ENCODE data around the gene NELL1.

DNA sequence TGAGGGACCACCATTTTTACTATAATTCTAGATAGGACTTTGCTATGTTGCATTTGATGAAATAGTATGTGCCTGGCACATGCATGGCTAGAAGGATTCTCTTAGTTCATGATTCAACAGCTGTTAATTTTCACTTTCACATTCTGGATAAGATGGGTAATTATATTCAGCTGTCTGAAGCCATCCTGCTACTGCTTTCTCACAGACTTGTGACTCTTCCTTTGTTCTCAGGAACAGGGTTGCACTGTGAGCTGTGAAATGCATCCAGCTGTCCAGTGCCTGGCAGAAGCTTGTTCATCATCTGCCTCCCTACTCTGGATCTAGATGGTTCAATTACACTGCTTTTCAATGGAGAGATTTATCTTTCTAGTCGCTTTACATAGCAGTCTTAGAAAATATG lies 913.4 kb downstream of the NELL1 start:
- TF ChIP-seq GATA3 (IDR thresholded peaks at IDR 0.05; ENCODE audit: low read depth, low read length) = no peak
- no peak for TF ChIP-seq GATA2 (IDR thresholded peaks at IDR 0.05; ENCODE audit: low read depth, low read length)
